ENCODE results near the gene SYTL4.

SYTL4 gene

GRCh38 chrX:100647739-100648138 is 84.2 kb downstream of the SYTL4 start:
- no peak for DNase-seq

DNA sequence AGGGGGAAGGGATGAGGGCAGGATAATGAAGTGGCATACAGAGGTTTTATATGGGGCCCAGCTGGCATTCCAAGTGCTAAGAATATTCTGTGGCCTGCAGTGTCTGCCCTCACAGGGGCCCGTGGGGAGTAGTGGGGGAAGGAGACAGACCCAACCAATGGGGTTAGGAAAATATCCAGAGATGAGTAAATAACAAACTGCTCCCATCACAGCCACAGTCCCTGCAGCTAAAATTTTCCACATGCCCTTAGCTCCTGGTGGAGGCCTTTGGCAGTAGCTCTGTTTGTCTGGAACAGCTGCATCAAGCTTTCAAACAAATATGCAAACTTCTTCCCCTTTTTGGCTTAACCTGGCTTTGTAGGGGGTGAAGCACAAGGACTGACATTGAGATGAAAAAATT is 84.8 kb downstream of the SYTL4 start:
- no peak for DNase-seq

DNA sequence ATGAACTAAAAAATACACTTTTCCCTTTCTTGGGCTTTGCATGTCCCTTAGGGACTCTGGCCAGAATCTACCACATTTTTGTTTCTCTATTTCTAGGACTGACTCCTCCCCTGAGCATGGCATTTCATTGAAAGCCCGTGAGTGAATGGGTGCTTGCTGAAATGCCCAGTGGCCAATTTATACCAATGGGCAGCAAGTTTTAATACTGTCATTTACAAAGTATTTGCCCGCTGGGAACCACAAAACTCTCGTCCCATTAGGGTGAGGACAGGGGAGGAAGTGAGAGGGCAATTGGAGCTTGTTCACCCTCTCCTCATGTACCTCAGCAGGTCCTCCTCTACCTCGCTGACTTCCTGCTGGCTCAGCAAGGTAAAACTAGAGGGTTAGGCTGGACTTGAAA is 86.8 kb downstream of the SYTL4 start:
- no peak for DNase-seq

GRCh38 chrX:100643956-100644860 is 87.7 kb downstream of the SYTL4 start, which contains the start of gene SRPX2:
Gene SRPX2 (plus strand): TSS chrX:100644199. CDS start chrX:100646323, 2,124 bp downstream.
- peak; percentile 63 to 88 (median 78) for DNase-seq

- DNase-seq: no peak
Measured at GRCh38 chrX:100643212-100643611, 88.7 kb downstream of the SYTL4 start.

DNA sequence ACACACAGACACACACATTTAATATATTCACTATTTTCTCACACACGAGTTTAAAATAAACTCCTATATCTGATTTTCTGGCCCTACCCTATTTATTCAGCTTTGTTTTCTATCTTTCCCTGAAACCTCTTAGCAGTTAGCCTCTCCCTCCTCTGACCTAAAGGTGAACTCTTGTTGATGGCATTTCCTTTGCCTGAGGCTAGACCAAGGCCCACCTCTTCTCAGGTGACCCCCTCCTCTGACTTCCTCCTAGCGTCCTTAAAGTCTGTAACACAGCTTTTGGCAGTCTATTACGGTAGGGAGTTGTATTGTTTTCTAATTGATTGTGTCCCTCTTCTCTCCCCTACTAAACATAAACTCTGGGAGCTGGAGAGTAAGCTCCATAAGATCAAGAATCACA is 89.6 kb downstream of the SYTL4 start:
- DNase-seq: no peak

GRCh38 chrX:100636321-100636991 is 95.5 kb downstream of the SYTL4 start, which contains the start of gene TSPAN6:
Gene TSPAN6 (minus strand): TSS chrX:100636806. CDS start chrX:100636694, 112 bp downstream.
- peak; percentile 70 to 76 (median 72) for DNase-seq

DNA sequence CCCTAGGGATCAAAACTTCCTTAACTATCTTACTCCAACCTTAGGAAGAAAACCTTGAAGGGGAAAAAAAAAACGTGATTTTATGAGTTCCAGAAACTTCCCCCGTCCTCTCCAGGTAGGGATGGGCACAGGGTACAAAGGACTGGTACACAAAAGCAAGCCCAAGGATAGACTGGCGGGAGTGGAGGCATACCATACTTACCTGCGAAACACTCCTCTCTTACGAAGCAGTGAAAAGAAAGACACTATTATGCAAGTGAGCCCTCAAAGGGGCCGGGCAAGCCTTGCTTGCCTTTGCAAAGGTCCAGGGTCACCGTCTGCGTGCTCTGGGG is 96.0 kb downstream of the SYTL4 start:
- no peak for DNase-seq

GRCh38 chrX:100635040-100635439 is 96.9 kb downstream of the SYTL4 start:
- DNase-seq: no peak

- DNase-seq: peak in 3 of 4 experiments; percentile 6 to 25 (median 16)
Measured at GRCh38 chrX:100625985-100626491, 105.9 kb downstream of the SYTL4 start.
